GM19324 (cell line): ENCODE results near the gene RPL13A.
"Not testable (repeated sequence)": the region's sequence is repeated elsewhere in the genome, so short reads cannot be mapped to it uniquely, and the experiment has no call there.

ENCODE experiments used
- ATAC-seq: cut with Tn5 transposase; IDR thresholded peaks from one replicate; pipeline ENCODE4 v1.9.1; 2021; ENCODE audit warnings: mild to moderate bottlenecking, moderate library complexity; ENCODE audit not compliant: unreplicated experiment, low FRiP score

The RPL13A gene

GRCh38 chr19:49455773-49456172 lies 31.6 kb upstream of the RPL13A start:
- no peak for ATAC-seq

DNA sequence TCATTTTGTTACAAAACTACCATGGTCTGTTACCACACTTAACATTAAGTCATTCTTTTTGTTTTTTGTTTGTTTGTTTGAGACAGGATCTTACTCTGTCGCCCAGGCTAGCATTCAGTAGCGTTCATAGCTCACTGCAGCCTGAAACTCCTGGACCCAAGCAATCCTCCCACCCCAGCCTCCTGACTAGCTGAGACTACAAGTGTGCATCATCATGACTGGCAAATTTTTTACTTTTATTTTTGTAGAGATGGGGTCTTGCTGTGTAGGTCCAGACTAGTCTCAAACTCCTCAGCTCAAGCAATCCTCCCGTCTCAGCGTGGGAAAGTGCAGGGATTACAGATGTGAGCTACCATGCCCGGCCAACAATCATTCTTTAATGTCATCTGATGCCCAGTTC lies 31.1 kb upstream of the RPL13A start:
- ATAC-seq = no peak

GRCh38 chr19:49458567-49458903 lies 28.9 kb upstream of the RPL13A start:
- ATAC-seq = no peak

DNA sequence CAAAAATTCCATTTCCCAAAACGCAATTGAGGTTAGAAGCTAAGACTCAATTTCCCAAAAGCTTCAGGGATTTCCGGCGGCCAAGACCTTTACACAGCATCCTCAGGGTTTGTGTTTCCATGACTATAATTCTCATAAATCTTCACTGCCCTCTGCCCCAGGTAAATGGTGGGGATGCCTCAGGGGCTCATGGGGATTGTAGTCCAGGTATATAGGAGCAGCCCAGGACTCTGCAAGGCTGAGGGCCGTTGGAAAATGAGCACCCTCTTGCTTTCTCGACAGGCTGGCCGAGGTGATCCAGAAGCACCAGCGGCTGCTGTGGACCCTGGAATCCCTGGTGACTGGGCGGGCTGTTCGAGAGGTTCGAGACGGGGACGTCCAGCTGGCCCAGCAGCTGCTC lies 28.0 kb upstream of the RPL13A start:
- ATAC-seq = no peak

GRCh38 chr19:49461130-49461529 lies 26.3 kb upstream of the RPL13A start:
- ATAC-seq = not testable (repeated sequence)

DNA sequence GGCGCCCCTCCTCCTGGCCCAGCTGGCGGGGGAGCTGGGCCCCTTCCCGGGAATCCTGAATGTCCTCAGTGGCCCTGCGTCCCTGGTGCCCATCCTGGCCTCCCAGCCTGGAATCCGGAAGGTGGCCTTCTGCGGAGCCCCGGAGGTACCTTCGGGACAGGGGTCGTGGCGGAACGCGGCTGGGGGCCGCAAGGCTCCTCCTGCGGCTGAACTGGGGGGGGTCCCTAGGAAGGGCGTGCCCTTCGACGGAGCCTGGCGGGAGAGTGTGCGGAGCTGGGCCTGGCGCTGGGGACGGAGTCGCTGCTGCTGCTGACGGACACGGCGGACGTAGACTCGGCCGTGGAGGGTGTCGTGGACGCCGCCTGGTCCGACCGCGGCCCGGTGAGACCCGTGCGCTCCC lies 25.8 kb upstream of the RPL13A start:
- ATAC-seq = no peak

GRCh38 chr19:49462492-49462891 lies 24.9 kb upstream of the RPL13A start:
- ATAC-seq = no peak

- no peak for ATAC-seq
Observed at GRCh38 chr19:49463960-49464740, 23.3 kb upstream of the RPL13A start.

GRCh38 chr19:49465371-49465770 lies 22.0 kb upstream of the RPL13A start:
- no peak for ATAC-seq

GRCh38 chr19:49468199-49468598 lies 19.2 kb upstream of the RPL13A start:
- no peak for ATAC-seq

DNA sequence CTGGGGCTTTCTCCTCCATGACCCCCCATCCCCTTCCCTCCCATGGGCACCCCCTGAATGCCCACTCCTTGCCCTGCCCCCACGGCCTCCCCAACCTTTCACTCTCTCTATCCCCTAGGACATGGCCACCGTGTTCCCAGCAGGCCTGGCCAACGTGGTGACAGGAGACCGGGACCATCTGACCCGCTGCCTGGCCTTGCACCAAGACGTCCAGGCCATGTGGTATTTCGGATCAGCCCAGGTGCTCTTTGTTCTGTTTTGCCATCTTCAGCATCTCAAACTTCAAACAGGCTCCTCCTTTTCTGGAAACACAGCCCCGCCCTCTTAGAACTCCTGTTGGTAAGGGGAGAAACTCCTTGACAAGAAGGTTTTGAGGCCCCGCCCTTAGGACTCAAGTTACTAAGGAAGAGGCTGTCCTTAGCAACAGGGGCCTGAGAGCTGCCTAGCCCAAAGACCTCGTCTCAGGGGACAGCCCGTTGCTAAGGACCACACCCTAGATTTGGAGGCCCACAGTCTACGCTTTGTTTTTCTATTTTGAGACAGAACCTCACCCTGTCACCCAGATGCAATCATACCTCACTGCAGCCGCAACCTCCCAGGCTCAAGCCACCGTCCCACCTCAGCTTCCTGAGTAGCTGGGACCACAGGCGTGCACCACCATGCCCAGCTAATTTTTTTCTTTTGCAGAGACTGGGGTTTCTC lies 18.5 kb upstream of the RPL13A start:
- peak; percentile 44 for ATAC-seq

DNA sequence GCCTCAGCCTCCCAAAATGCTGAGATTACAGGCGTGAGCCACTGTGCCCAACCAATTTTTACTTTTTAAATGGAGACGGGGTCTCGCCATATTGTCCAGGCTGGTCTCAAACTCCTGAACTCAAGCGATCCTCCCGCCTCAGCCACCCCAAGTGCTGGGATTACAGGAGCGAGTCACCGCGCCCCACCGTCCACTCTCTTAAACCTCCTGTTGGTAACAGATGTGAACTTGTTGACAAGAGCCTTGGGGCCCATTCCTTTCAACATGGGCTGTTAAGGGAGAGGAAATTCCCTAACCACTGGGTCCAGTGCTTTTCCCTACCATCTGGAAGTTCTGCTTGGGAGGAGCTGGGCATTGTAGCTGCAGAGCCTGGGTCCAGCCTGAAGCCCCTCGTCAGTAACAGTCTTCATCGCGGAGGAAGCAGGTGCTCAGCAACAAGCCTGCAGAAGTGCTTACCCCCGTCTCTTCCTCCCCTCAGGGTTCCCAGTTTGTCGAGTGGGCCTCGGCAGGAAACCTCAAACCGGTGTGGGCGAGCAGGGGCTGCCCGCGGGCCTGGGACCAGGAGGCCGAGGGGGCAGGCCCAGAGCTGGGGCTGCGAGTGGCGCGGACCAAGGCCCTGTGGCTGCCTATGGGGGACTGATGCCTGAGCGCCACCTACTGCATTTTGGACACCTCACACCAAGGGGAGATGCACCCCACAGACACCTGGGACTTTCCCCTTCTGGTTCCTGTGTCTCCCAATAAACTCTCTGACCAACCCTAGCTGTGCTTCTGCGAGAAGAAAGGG lies 17.4 kb upstream of the RPL13A start:
- ATAC-seq = no peak

DNA sequence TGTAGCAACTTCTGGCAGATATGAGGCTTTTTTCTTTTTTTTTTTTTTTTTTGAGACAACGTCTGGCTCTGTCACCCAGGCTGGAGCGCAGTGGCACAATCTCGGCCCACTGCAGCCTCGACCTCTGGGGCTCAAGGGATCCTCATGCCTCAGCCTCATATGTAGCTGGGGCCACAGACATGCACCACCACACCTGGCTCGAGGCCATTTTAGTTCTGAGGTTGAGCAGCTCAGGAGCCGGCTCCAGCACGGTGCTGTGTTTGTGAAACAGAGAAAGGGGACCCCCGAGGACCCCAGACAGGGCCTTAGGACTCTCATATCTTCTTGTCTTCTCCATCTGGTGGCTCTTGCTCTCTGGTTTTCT lies 16.8 kb upstream of the RPL13A start:
- no peak for ATAC-seq

GRCh38 chr19:49472936-49473335 lies 14.5 kb upstream of the RPL13A start:
- ATAC-seq = no peak

- not testable (repeated sequence) for ATAC-seq
Observed at GRCh38 chr19:49473501-49473867, 13.9 kb upstream of the RPL13A start.

GRCh38 chr19:49473868-49474541 lies 13.4 kb upstream of the RPL13A start, which contains the start of gene FLT3LG:
FLT3LG (plus strand) TSS chr19:49474215; CDS start chr19:49474640, 425 bp downstream.
- ATAC-seq = peak; percentile 72

DNA sequence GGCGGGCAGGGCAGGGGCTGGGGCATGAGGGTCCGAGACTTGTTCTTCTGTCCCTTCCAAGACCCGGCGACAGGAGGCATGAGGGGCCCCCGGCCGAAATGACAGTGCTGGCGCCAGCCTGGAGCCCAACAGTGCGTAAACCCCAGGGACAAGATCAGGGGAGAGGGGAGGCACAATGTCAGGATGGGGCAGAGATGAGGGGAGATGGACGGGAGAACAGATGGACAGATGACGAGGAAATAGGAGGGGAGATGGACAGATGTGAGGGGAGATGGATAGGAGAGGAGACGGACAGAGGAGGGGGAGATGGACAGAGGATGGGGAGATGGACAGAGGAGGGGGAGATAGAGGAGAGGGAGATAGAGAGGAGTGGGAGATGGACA lies 12.9 kb upstream of the RPL13A start:
- ATAC-seq = no peak

GRCh38 chr19:49475191-49475917 lies 12.1 kb upstream of the RPL13A start:
- no peak for ATAC-seq

DNA sequence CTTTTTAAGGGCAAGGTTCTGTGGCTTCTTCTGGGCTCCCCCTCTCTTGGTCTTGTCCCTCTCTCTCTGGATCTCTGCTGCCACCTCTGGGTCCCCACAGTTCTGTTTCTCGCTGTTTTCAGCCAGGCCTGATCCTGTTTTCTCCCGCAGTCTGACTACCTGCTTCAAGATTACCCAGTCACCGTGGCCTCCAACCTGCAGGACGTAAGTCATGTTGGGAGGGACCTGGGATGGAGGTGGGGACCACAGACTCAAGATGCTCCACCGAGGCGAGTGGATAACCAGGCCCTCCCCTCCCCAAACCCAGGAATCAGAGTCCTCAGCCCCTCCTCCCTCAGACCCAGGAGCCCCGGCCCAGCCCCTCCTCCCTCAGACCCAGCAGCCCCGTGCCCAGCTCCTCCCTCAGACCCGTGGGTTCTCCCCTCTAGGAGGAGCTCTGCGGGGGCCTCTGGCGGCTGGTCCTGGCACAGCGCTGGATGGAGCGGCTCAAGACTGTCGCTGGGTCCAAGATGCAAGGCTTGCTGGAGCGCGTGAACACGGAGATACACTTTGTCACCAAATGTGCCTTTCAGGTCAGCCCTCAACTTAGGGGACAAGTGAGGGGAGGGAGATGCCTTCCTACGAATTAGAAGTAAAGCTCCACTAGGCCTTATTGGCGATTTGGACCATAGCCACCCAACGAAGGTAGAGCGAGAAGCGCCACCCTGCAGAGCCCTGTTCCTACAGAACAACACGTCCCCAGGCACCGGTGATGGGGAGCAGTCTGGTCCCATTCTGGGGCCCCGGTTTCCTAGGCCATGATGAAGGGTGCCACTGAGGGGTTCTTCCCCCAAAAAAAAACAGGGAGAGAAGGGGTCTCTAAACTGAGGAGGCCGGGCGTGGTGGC lies 11.2 kb upstream of the RPL13A start:
- no peak for ATAC-seq
